PC-3 (cell line): ENCODE measurements around the gene GNGT1. TPM values are rescaled to one million over a fixed set of nuclear protein-coding genes. Genes with fewer than 3 reads are reported as not detected.

Source experiments
- ATAC-seq: fragments of 200-7000 bp; cut with Tn5 transposase; 2 replicates; pipeline ENCODE4 v1.9.1; 2020; ENCODE audit warnings: mild to moderate bottlenecking, moderate library complexity
- BruUV-seq: library from RNA; stranded (reverse); fragments of 400-500 nt; replicated peaks from 2 replicates; lab custom pipeline; 2021; lab: Mats Ljungman, UMichigan
- CTCF ChIA-PET: fragments of 300-600 bp; sonication (Branson Sonifier 250); formaldehyde crosslinking; loops from one replicate; lab custom pipeline; 2022; ENCODE audit warnings: antibody characterized with exemption; lab: Charles Lee
- POLR2A ChIA-PET: fragments of 300-600 bp; sonication (Branson Sonifier 250); formaldehyde crosslinking; loops from one replicate; lab custom pipeline; 2022; ENCODE audit warnings: antibody characterized with exemption; ENCODE audit not compliant: unreplicated experiment; lab: Charles Lee
- DNase-seq: peaks from one replicate; pipeline ENCODE4 v3.0.0-alpha.2; 2015
- H2AFZ ChIP-seq: fragments of 300-600 bp; sonication (generic); 2 replicates; pipeline ENCODE4 v1.6.0; 2016; ENCODE audit warnings: antibody characterized with exemption, low read length
- H3F3A ChIP-seq: fragments of 300-600 bp; sonication (generic); one replicate; pipeline ENCODE4 v1.6.0; 2017; ENCODE audit warnings: antibody characterized with exemption, low read length, control low read depth, mild to moderate bottlenecking; ENCODE audit not compliant: unreplicated experiment
- H3K27ac ChIP-seq: fragments of 300-600 bp; sonication (generic); 2 replicates; pipeline ENCODE4 v1.5.1; 2016; ENCODE audit warnings: mild to moderate bottlenecking, low read length
- H3K27me3 ChIP-seq: fragments of 300-600 bp; sonication (generic); 2 replicates; pipeline ENCODE4 v1.6.1; 2016; ENCODE audit warnings: low read length, mixed read lengths
- H3K36me3 ChIP-seq: fragments of 300-600 bp; sonication (generic); 2 replicates; pipeline ENCODE4 v1.6.1; 2016; ENCODE audit warnings: low read depth, mixed run types, low read length, mixed read lengths
- H3K4me1 ChIP-seq: fragments of 300-600 bp; sonication (generic); 2 replicates; pipeline ENCODE4 v1.5.1; 2016; ENCODE audit warnings: low read length; ENCODE audit not compliant: insufficient read depth
- H3K4me2 ChIP-seq: fragments of 300-600 bp; sonication (generic); 2 replicates; pipeline ENCODE4 v1.6.0; 2016; ENCODE audit warnings: low read length
- H3K4me3 ChIP-seq: fragments of 300-600 bp; sonication (generic); 2 replicates; pipeline ENCODE4 v1.5.1; 2016; ENCODE audit warnings: mild to moderate bottlenecking, low read length, mixed read lengths
- H3K79me2 ChIP-seq: fragments of 300-600 bp; sonication (generic); 2 replicates; pipeline ENCODE4 v1.6.1; 2017; ENCODE audit warnings: low read length, mixed read lengths
- H3K9ac ChIP-seq: fragments of 300-600 bp; sonication (generic); 2 replicates; pipeline ENCODE4 v1.6.0; 2016; ENCODE audit warnings: mild to moderate bottlenecking, low read length
- H3K9me2 ChIP-seq: fragments of 300-600 bp; sonication (generic); replicated peaks from 2 replicates; pipeline ENCODE4 v1.6.1; 2016; ENCODE audit warnings: mixed run types, low read length, mixed read lengths
- H3K9me3 ChIP-seq: fragments of 300-600 bp; sonication (generic); 2 replicates; pipeline ENCODE4 v1.6.1; 2016; ENCODE audit warnings: low read length, mixed read lengths
- H4K20me1 ChIP-seq: fragments of 300-600 bp; sonication (generic); 2 replicates; pipeline ENCODE4 v1.6.1; 2016; ENCODE audit warnings: low read length, mixed read lengths
- CTCF ChIP-seq: fragments of 300-600 bp; sonication (generic); conservative IDR thresholded peaks from 2 replicates; pipeline ENCODE4 v1.5.1; 2017; ENCODE audit warnings: antibody characterized with exemption, low read depth, mild to moderate bottlenecking, low read length
- EZH2 ChIP-seq: fragments of 300-600 bp; sonication (generic); IDR thresholded peaks from one replicate; pipeline ENCODE4 v1.6.1; 2017; ENCODE audit warnings: antibody characterized with exemption, mild to moderate bottlenecking, low read length; ENCODE audit not compliant: unreplicated experiment
- EZH2phosphoT487 ChIP-seq: fragments of 300-600 bp; sonication (generic); IDR thresholded peaks from 2 replicates; pipeline ENCODE4 v1.6.1; 2018; ENCODE audit warnings: mild to moderate bottlenecking, antibody characterized with exemption, low read length, borderline replicate concordance
- intact Hi-C: fragments of 100-400 bp; cut with micrococcal nuclease; formaldehyde crosslinking; loops from 2 replicates; pipeline ENCODE4 v1.9.0; 2023
- total RNA-seq: library from RNA; depleted of rRNA; stranded (reverse); fragments of >200 nt; gene quantifications from 2 replicates; pipeline ENCODE4 v1.2.3, GENCODE V29; 2014

The GNGT1 gene
- total RNA-seq, 1 experiment from 2014 or later = not detected

DNA sequence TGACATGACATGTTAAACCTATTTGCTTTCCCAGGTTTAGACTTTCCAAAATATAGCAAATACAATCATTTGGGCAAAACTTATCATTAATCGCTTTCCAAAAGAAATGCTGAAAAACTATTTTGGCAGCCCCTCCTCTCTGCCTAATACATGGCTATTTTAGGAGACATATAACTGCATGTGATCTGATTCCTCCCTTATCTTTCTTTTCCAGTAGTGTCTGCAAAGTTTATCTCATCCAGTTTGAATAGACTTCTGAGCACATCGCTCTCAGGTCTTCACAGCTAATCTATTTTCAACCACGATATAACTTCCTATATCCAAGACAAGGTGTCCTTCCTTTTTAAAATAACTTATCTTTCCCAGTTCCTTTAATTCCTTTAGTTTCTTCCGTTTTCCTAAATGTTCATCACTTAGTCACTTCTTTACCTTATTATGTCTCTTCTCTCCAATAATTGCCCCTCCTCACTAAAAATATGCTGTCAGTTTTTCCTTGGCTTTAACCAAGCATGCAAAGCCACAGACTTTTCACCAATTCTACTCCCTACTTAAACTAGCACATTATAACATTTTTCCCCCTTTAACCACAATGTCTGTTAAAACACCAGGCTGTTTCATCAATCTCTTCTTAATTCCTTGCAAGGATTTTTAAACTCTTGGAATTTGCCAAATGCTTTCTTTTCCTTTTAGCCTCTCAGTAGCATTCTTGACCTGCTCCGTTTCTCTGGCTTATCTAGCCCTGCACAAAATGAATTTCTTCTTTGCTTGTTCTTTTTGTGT, 39.6 kb downstream of the GNGT1 start:
- Histone ChIP-seq H3K4me1 (peaks cover 10% of the 10 kb centered on the region; the same call in 1 of the 2 replicates), H3K27ac (no peak overlapping the region), H2AFZ (no peak overlapping the region), H4K20me1 (no peaks in the 10 kb centered on the region), H3F3A (no peaks in the 10 kb centered on the region), H3K9me3 (no peaks in the 10 kb centered on the region), H3K79me2 (no peaks in the 10 kb centered on the region), H3K36me3 (no peaks in the 10 kb centered on the region), H3K4me2 (no peak overlapping the region), H3K9ac (no peak overlapping the region), H3K9me2 (no peaks in the 10 kb centered on the region), H3K27me3 (no peaks in the 10 kb centered on the region), H3K4me3 (no peak overlapping the region)
- BruUV-seq = no TSS peak
- ChIA-PET CTCF (no interaction called here), POLR2A (no interaction called here)
- TF ChIP-seq CTCF = no peak
- no peak for TF ChIP-seq EZH2phosphoT487
- no peak for TF ChIP-seq EZH2
- intact Hi-C loops = no loop called here
- no peak for ATAC-seq
- DNase-seq = no peak

DNA sequence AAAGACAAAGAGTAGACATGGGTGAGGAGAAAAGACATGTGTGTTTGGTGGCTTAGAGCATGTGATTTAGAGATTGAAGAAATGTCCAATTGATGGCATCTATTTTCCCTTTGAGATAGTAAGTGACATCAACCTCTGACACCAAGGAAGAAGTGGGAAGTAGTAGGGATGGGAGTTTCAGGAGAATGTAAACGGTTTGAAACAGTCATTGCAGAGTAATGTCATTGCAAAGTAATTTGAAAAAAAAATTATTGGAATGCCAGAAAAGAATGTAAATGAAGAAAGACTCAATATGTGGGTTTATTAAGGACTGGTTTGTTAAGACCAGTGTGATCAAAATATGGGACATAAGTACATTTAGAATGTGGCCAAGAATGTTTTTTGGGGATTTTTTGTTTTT, 41.7 kb downstream of the GNGT1 start:
- no peaks in the 10 kb centered on the region for H4K20me1 ChIP-seq
- H2AFZ ChIP-seq = no peak overlapping the region
- H3K9ac ChIP-seq = no peak overlapping the region
- ATAC-seq = no peak
- no peaks in the 10 kb centered on the region for H3F3A ChIP-seq
- no peak overlapping the region for H3K27ac ChIP-seq
- no TSS peak for BruUV-seq
- no peak overlapping the region for H3K4me2 ChIP-seq
- H3K4me1 ChIP-seq = peaks cover 10% of the 10 kb centered on the region; the same call in 1 of the 2 replicates
- intact Hi-C loops = no loop called here
- no peak overlapping the region for H3K4me3 ChIP-seq
- no peaks in the 10 kb centered on the region for H3K36me3 ChIP-seq
- ChIA-PET POLR2A (no interaction called here), CTCF (no interaction called here)
- DNase-seq = no peak
- H3K27me3 ChIP-seq = no peaks in the 10 kb centered on the region
- H3K9me2 ChIP-seq = no peaks in the 10 kb centered on the region
- H3K79me2 ChIP-seq = no peaks in the 10 kb centered on the region
- no peaks in the 10 kb centered on the region for H3K9me3 ChIP-seq
- TF ChIP-seq EZH2phosphoT487 = no peak

DNA sequence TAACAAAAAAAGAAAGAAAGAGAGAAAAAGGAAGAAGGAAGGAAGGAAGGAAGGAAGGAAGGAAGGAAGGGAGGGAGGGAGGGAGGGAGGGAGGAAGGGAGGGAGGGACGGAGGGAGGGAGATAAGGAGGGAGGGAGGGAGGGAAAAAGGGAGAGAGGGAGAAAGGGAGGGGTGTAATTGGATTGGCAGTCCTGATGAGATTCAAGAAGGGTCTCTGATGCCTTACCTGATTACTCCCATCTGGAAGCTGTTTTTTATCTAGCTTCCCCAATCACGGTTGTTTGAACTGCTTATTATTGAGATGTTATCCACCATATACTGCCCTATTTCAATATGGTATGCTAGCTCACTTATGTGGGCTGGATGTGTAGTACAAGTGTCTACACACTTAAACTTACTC, 42.5 kb downstream of the GNGT1 start:
- ATAC-seq = no peak; the same call in 1 of the 2 replicates
- Histone ChIP-seq H3K27ac (no peak overlapping the region), H3K9me3 (no peaks in the 10 kb centered on the region), H3K79me2 (no peaks in the 10 kb centered on the region), H3F3A (no peaks in the 10 kb centered on the region), H4K20me1 (no peaks in the 10 kb centered on the region), H3K4me1 (peaks cover 10% of the 10 kb centered on the region; the same call in 1 of the 2 replicates), H3K4me3 (no peak overlapping the region), H3K4me2 (no peak overlapping the region), H3K27me3 (no peaks in the 10 kb centered on the region), H3K9me2 (no peaks in the 10 kb centered on the region), H3K9ac (no peak overlapping the region), H2AFZ (no peak overlapping the region), H3K36me3 (no peaks in the 10 kb centered on the region)
- TF ChIP-seq CTCF (no peak), EZH2phosphoT487 (no peak), EZH2 (no peak)
- DNase-seq = no peak
- intact Hi-C loops = no loop called here
- no TSS peak for BruUV-seq
- CTCF ChIA-PET = no interaction called here
- POLR2A ChIA-PET = no interaction called here
